Measurements from ENCODE around the gene L3MBTL2.

DNA sequence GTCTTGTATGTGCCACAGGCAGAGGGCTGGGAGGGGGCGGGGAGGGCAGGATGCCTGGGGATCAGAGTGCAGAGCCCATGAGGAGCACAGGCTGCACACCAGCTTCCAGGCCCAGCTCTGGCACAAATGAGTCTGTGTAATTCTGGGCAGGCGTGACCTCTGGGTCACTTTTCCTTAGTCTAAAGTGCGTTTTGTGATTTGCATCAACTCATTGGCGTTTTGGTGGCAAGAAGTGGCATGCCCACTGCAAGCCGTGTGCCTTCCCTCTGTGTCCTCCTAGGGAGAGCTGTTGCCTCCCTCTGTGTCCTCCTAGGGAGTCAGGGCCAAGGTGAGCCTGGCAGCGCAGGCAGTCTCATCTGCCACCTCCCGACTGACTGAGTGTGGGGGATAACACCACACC lies 18.4 kb downstream of the L3MBTL2 start:
- TF ChIP-seq, protein P1, sequence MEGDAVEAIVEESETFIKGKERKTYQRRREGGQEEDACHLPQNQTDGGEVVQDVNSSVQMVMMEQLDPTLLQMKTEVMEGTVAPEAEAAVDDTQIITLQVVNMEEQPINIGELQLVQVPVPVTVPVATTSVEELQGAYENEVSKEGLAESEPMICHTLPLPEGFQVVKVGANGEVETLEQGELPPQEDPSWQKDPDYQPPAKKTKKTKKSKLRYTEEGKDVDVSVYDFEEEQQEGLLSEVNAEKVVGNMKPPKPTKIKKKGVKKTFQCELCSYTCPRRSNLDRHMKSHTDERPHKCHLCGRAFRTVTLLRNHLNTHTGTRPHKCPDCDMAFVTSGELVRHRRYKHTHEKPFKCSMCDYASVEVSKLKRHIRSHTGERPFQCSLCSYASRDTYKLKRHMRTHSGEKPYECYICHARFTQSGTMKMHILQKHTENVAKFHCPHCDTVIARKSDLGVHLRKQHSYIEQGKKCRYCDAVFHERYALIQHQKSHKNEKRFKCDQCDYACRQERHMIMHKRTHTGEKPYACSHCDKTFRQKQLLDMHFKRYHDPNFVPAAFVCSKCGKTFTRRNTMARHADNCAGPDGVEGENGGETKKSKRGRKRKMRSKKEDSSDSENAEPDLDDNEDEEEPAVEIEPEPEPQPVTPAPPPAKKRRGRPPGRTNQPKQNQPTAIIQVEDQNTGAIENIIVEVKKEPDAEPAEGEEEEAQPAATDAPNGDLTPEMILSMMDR (IDR thresholded peaks at IDR 0.05): no peak
- TF ChIP-seq EZH2 (IDR thresholded peaks at IDR 0.05; ENCODE audit: borderline replicate concordance, insufficient read depth, low read depth, low read length, poor library complexity, severe bottlenecking): no peak
